ENCODE results near the gene PGPEP1. TPM values are rescaled to one million over a fixed set of nuclear protein-coding genes. Genes with fewer than 3 reads are reported as not detected.

Gene PGPEP1
- 10 to 100 TPM; 16.2 to 28.4 TPM for total RNA-seq
- 10 to 100 TPM; 21.5 to 33.5 TPM for polyA plus RNA-seq (ENCODE audit: insufficient read length in 2 of 2)
- long read RNA-seq, donor 1, full-length matches to known transcripts, result 1 of 1 reads
- long read RNA-seq, donor 1, partial matches to known transcripts, result 0 of 1 reads
- long read RNA-seq, donor 1, other reads (novel, unspliced or antisense), result 0 of 1 reads
- long read RNA-seq, donor 2, result 0 reads
- long read RNA-seq, donor 3, full-length matches to known transcripts, result 4 of 4 reads
- long read RNA-seq, donor 3, partial matches to known transcripts, result 0 of 4 reads
- long read RNA-seq, donor 3, other reads (novel, unspliced or antisense), result 0 of 4 reads
- long read RNA-seq, donor 4, full-length matches to known transcripts, result 1 of 1 reads
- long read RNA-seq, donor 4, partial matches to known transcripts, result 0 of 1 reads
- long read RNA-seq, donor 4, other reads (novel, unspliced or antisense), result 0 of 1 reads

- H3K27ac ChIP-seq (ENCODE audit: low read depth, low read length), result no peak within 1 kb of the TSS
These were observed at the start of gene PGPEP1 for GRCh38 chr19:18340190-18340989. Gene PGPEP1, plus strand, starts transcription at chr19:18340598. Its CDS starts 84 bp downstream, at chr19:18340682.

GRCh38 chr19:18291019-18291524 lies 49.3 kb upstream of the PGPEP1 start:
- 39% methylated on average over 19 of the region's 21 CpGs for WGBS (ENCODE audit: insufficient coverage)
- no peaks in the 10 kb centered on the region for H3K9me3 ChIP-seq (ENCODE audit: control insufficient read depth, insufficient read depth, low read length)
- H3K27ac ChIP-seq (ENCODE audit: low read depth, low read length), result peak overlapping the region; percentile 98
- peaks cover 7% of the 10 kb centered on the region for H3K27me3 ChIP-seq (ENCODE audit: control insufficient read depth, insufficient read depth, low read length)
- DNase-seq (ENCODE audit: low read depth in 4 of 6, low spot score in 6 of 6), result peak in 1 of 6 donors; percentile 11
- peak overlapping the region; percentile 88 for H3K4me3 ChIP-seq (ENCODE audit: low read depth, low read length)
- H3K36me3 ChIP-seq (ENCODE audit: control insufficient read depth, insufficient read depth, low read length), result no peaks in the 10 kb centered on the region
- peaks cover 52% of the 10 kb centered on the region for H3K4me1 ChIP-seq (ENCODE audit: control insufficient read depth, insufficient read depth, low read length)

More at GRCh38 chr19:18340190-18340989, at the start of gene PGPEP1:
- no peaks in the 10 kb centered on the region for H3K9me3 ChIP-seq (ENCODE audit: control insufficient read depth, insufficient read depth, low read length)
- H3K36me3 ChIP-seq (ENCODE audit: control insufficient read depth, insufficient read depth, low read length), result peaks cover 9% of the 10 kb centered on the region
- H3K4me1 ChIP-seq (ENCODE audit: control insufficient read depth, insufficient read depth, low read length), result peaks cover 34% of the 10 kb centered on the region
- H3K4me3 ChIP-seq (ENCODE audit: low read depth, low read length), result peak within 1 kb of the TSS; percentile 79
- 5% methylated on average over 69 of the region's 69 CpGs for WGBS (ENCODE audit: insufficient coverage)
- no peaks in the 10 kb centered on the region for H3K27me3 ChIP-seq (ENCODE audit: control insufficient read depth, insufficient read depth, low read length)
- peak in 4 of 6 donors; percentile 59 to 91 (median 78) for DNase-seq (ENCODE audit: low read depth in 4 of 6, low spot score in 6 of 6)

- Histone ChIP-seq H3K4me3 (ENCODE audit: low read depth, low read length) (peak overlapping the region; percentile 88), H3K4me1 (ENCODE audit: control insufficient read depth, insufficient read depth, low read length) (peaks cover 52% of the 10 kb centered on the region), H3K36me3 (ENCODE audit: control insufficient read depth, insufficient read depth, low read length) (no peaks in the 10 kb centered on the region), H3K27me3 (ENCODE audit: control insufficient read depth, insufficient read depth, low read length) (peaks cover 7% of the 10 kb centered on the region), H3K9me3 (ENCODE audit: control insufficient read depth, insufficient read depth, low read length) (no peaks in the 10 kb centered on the region), H3K27ac (ENCODE audit: low read depth, low read length) (peak overlapping the region; percentile 98)
- WGBS (ENCODE audit: insufficient coverage), result under 1% methylated on average over 66 of the region's 75 CpGs
- DNase-seq (ENCODE audit: low read depth in 4 of 6, low spot score in 6 of 6), result peak in 5 of 6 donors; percentile 57 to 93 (median 72)
These were observed 48.6 kb upstream of the PGPEP1 start for GRCh38 chr19:18291590-18292461.

GRCh38 chr19:18292462-18292809 lies 48.0 kb upstream of the PGPEP1 start:
- H3K27me3 ChIP-seq (ENCODE audit: control insufficient read depth, insufficient read depth, low read length), result peaks cover 7% of the 10 kb centered on the region
- H3K36me3 ChIP-seq (ENCODE audit: control insufficient read depth, insufficient read depth, low read length), result no peaks in the 10 kb centered on the region
- peaks cover 49% of the 10 kb centered on the region for H3K4me1 ChIP-seq (ENCODE audit: control insufficient read depth, insufficient read depth, low read length)
- H3K4me3 ChIP-seq (ENCODE audit: low read depth, low read length), result peak overlapping the region; percentile 88
- H3K27ac ChIP-seq (ENCODE audit: low read depth, low read length), result peak overlapping the region; percentile 98
- WGBS (ENCODE audit: insufficient coverage), result 0% methylated on average over 12 of the region's 20 CpGs
- DNase-seq (ENCODE audit: low read depth in 4 of 6, low spot score in 6 of 6), result no peak
- no peaks in the 10 kb centered on the region for H3K9me3 ChIP-seq (ENCODE audit: control insufficient read depth, insufficient read depth, low read length)

GRCh38 chr19:18292810-18293641 lies 47.4 kb upstream of the PGPEP1 start:
- DNase-seq (ENCODE audit: low read depth in 4 of 6, low spot score in 6 of 6), result peak in 3 of 6 donors; percentile 75 to 94 (median 92)
- Histone ChIP-seq H3K9me3 (ENCODE audit: control insufficient read depth, insufficient read depth, low read length) (no peaks in the 10 kb centered on the region), H3K27ac (ENCODE audit: low read depth, low read length) (peak overlapping the region; percentile 98), H3K27me3 (ENCODE audit: control insufficient read depth, insufficient read depth, low read length) (peaks cover 3% of the 10 kb centered on the region), H3K4me3 (ENCODE audit: low read depth, low read length) (peak overlapping the region; percentile 88), H3K4me1 (ENCODE audit: control insufficient read depth, insufficient read depth, low read length) (peaks cover 43% of the 10 kb centered on the region), H3K36me3 (ENCODE audit: control insufficient read depth, insufficient read depth, low read length) (no peaks in the 10 kb centered on the region)
- WGBS (ENCODE audit: insufficient coverage), result 15% methylated on average over 16 of the region's 31 CpGs

- Histone ChIP-seq H3K27ac (ENCODE audit: low read depth, low read length) (peak overlapping the region; percentile 98), H3K27me3 (ENCODE audit: control insufficient read depth, insufficient read depth, low read length) (no peaks in the 10 kb centered on the region), H3K9me3 (ENCODE audit: control insufficient read depth, insufficient read depth, low read length) (no peaks in the 10 kb centered on the region), H3K4me1 (ENCODE audit: control insufficient read depth, insufficient read depth, low read length) (peaks cover 42% of the 10 kb centered on the region), H3K36me3 (ENCODE audit: control insufficient read depth, insufficient read depth, low read length) (no peaks in the 10 kb centered on the region), H3K4me3 (ENCODE audit: low read depth, low read length) (no peak overlapping the region)
- 51% methylated on average over 12 of the region's 18 CpGs for whole genome bisulfite sequencing (ENCODE audit: insufficient coverage)
- DNase-seq (ENCODE audit: low read depth in 4 of 6, low spot score in 6 of 6), result peak in 1 of 6 donors; percentile 20
These were observed 46.5 kb upstream of the PGPEP1 start for GRCh38 chr19:18293642-18294466.

GRCh38 chr19:18294467-18294864 lies 45.9 kb upstream of the PGPEP1 start:
- WGBS (ENCODE audit: insufficient coverage), result 12% methylated on average over 4 of the region's 9 CpGs
- Histone ChIP-seq H3K9me3 (ENCODE audit: control insufficient read depth, insufficient read depth, low read length) (no peaks in the 10 kb centered on the region), H3K4me3 (ENCODE audit: low read depth, low read length) (no peak overlapping the region), H3K27me3 (ENCODE audit: control insufficient read depth, insufficient read depth, low read length) (no peaks in the 10 kb centered on the region), H3K4me1 (ENCODE audit: control insufficient read depth, insufficient read depth, low read length) (peaks cover 42% of the 10 kb centered on the region), H3K36me3 (ENCODE audit: control insufficient read depth, insufficient read depth, low read length) (no peaks in the 10 kb centered on the region), H3K27ac (ENCODE audit: low read depth, low read length) (no peak overlapping the region)
- peak in 1 of 6 donors; percentile 91 for DNase-seq (ENCODE audit: low read depth in 4 of 6, low spot score in 6 of 6)

- Histone ChIP-seq H3K36me3 (ENCODE audit: control insufficient read depth, insufficient read depth, low read length) (no peaks in the 10 kb centered on the region), H3K4me3 (ENCODE audit: low read depth, low read length) (no peak overlapping the region), H3K9me3 (ENCODE audit: control insufficient read depth, insufficient read depth, low read length) (no peaks in the 10 kb centered on the region), H3K4me1 (ENCODE audit: control insufficient read depth, insufficient read depth, low read length) (peaks cover 42% of the 10 kb centered on the region), H3K27ac (ENCODE audit: low read depth, low read length) (no peak overlapping the region), H3K27me3 (ENCODE audit: control insufficient read depth, insufficient read depth, low read length) (no peaks in the 10 kb centered on the region)
- no peak for DNase-seq (ENCODE audit: low read depth in 4 of 6, low spot score in 6 of 6)
- 86% methylated on average over 4 of the region's 4 CpGs for WGBS (ENCODE audit: insufficient coverage)
These were observed 45.4 kb upstream of the PGPEP1 start for GRCh38 chr19:18295034-18295451.
